ENCODE results near the gene CKS1B. TPM values are rescaled to one million over a fixed set of nuclear protein-coding genes. Genes with fewer than 3 reads are reported as not detected.
A peak's percentile ranks its signal among the peaks of the same experiment; 100 is the strongest.

The CKS1B gene
- total RNA-seq, 1 experiment from 2014 or later: 259 TPM

- Mint-ChIP-seq H3K9me3 (ENCODE audit: unreplicated experiment) (no peaks in the 10 kb centered on the region), H3K4me3 (ENCODE audit: unreplicated experiment) (peak within 1 kb of the TSS; percentile 87), H3K4me1 (ENCODE audit: low read depth, unreplicated experiment) (peaks cover 17% of the 10 kb centered on the region), H3K36me3 (ENCODE audit: insufficient read depth, unreplicated experiment) (peaks cover 23% of the 10 kb centered on the region), H3K27ac (ENCODE audit: unreplicated experiment) (peak within 1 kb of the TSS; percentile 99), H3K27me3 (ENCODE audit: insufficient read depth, unreplicated experiment) (no peaks in the 10 kb centered on the region)
- POLR2A ChIA-PET: interaction anchor here (0.5 to 1.7 kb wide), 9 partner anchors 19 to 377 kb away, joined by 3 to 21 read pairs (median 5); partner anchors contain the start of genes ADAM15, PBXIP1 and PYGO2
- intact Hi-C loops (cut with micrococcal nuclease; ENCODE audit: unreplicated experiment): loop anchor here (1.0 to 2.0 kb wide), 2 partner anchors 38 to 58 kb away; partner anchors contain the start of gene CKS1B
- TF ChIP-seq CTCF (IDR thresholded peaks at IDR 0.05; ENCODE audit: insufficient read depth in 1 of 2, low read depth in 1 of 2, low read length in 1 of 2, severe bottlenecking in 1 of 2, unreplicated experiment in 1 of 2): peak in 1 of 2 experiments; percentile 62
- H3K4me1 ChIP-seq: peaks cover 6% of the 10 kb centered on the region
- peak; percentile 97 to 98 for DNase-seq
- peak within 1 kb of the TSS; percentile 72 for H3K4me3 ChIP-seq (ENCODE audit: low read depth, low read length)
- no peaks in the 10 kb centered on the region for H3K36me3 ChIP-seq (ENCODE audit: control insufficient read depth, insufficient read depth, low read length)
- CTCF ChIA-PET: interaction anchor here (0.6 to 2.1 kb wide), 13 partner anchors 15 to 377 kb away, joined by 3 to 12 read pairs (median 3); partner anchors contain the start of genes ADAM15, LENEP, PBXIP1 and SHC1
- H3K27me3 ChIP-seq (replicated peaks; ENCODE audit: control insufficient read depth, insufficient read depth, low read length): no peaks in the 10 kb centered on the region
- no TSS peak for BruUV-seq (replicated peaks)
- no peaks in the 10 kb centered on the region for H3K9me3 ChIP-seq
These were observed 37.9 kb upstream of the CKS1B start, which contains the start of gene PMVK for GRCh38 chr1:154936555-154937084. Gene PMVK (minus strand): TSS chr1:154936719. CDS start chr1:154936685, 34 bp downstream.

GRCh38 chr1:154937085-154937987 lies 37.1 kb upstream of the CKS1B start:
- Histone ChIP-seq H3K27me3 (replicated peaks; ENCODE audit: control insufficient read depth, insufficient read depth, low read length) (no peaks in the 10 kb centered on the region), H3K4me1 (peaks cover 6% of the 10 kb centered on the region), H3K9me3 (no peaks in the 10 kb centered on the region), H3K4me3 (ENCODE audit: low read depth, low read length) (peak overlapping the region; percentile 72), H3K36me3 (ENCODE audit: control insufficient read depth, insufficient read depth, low read length) (no peaks in the 10 kb centered on the region)
- Mint-ChIP-seq H3K27ac (ENCODE audit: unreplicated experiment) (peak overlapping the region; percentile 99), H3K9me3 (ENCODE audit: unreplicated experiment) (no peaks in the 10 kb centered on the region), H3K4me3 (ENCODE audit: unreplicated experiment) (peak overlapping the region; percentile 87), H3K27me3 (ENCODE audit: insufficient read depth, unreplicated experiment) (no peaks in the 10 kb centered on the region), H3K4me1 (ENCODE audit: low read depth, unreplicated experiment) (peaks cover 17% of the 10 kb centered on the region), H3K36me3 (ENCODE audit: insufficient read depth, unreplicated experiment) (peaks cover 23% of the 10 kb centered on the region)
- TSS peak; percentile 98 for BruUV-seq (replicated peaks)
- peak in 1 of 2 experiments; percentile 11 for TF ChIP-seq CTCF (IDR thresholded peaks at IDR 0.05; ENCODE audit: insufficient read depth in 1 of 2, low read depth in 1 of 2, low read length in 1 of 2, severe bottlenecking in 1 of 2, unreplicated experiment in 1 of 2)
- ChIA-PET POLR2A (interaction anchor here (0.5 to 1.7 kb wide), 7 partner anchors 19 to 80 kb away, joined by 3 to 21 read pairs (median 5); partner anchors contain the start of genes PBXIP1 and PYGO2), CTCF (interaction anchor here (0.8 to 2.1 kb wide), 11 partner anchors 16 to 378 kb away, joined by 3 to 12 read pairs (median 3); partner anchors contain the start of genes ADAM15, LENEP, PBXIP1 and SHC1)
- intact Hi-C loops (cut with micrococcal nuclease; ENCODE audit: unreplicated experiment): loop anchor here (2.0 kb wide), 1 partner anchor 59 kb away; no protein-coding TSS in a partner anchor
- DNase-seq: peak; percentile 88 to 91

- H3K4me3 ChIP-seq (ENCODE audit: low read depth, low read length): peak overlapping the region; percentile 72
- Mint-ChIP-seq H3K4me1 (ENCODE audit: low read depth, unreplicated experiment) (peaks cover 17% of the 10 kb centered on the region), H3K27ac (ENCODE audit: unreplicated experiment) (peak overlapping the region; percentile 99), H3K9me3 (ENCODE audit: unreplicated experiment) (no peaks in the 10 kb centered on the region), H3K27me3 (ENCODE audit: insufficient read depth, unreplicated experiment) (no peaks in the 10 kb centered on the region), H3K36me3 (ENCODE audit: insufficient read depth, unreplicated experiment) (peaks cover 23% of the 10 kb centered on the region), H3K4me3 (ENCODE audit: unreplicated experiment) (peak overlapping the region; percentile 87)
- H3K9me3 ChIP-seq: no peaks in the 10 kb centered on the region
- intact Hi-C loops (cut with micrococcal nuclease; ENCODE audit: unreplicated experiment): loop anchor here (2.0 kb wide), 1 partner anchor 59 kb away; no protein-coding TSS in a partner anchor
- POLR2A ChIA-PET: interaction anchor here (1.1 kb wide), 1 partner anchor 36 kb away, joined by 4 read pairs; no protein-coding TSS in a partner anchor
- H3K4me1 ChIP-seq: peaks cover 6% of the 10 kb centered on the region
- CTCF ChIA-PET: no interaction called here
- H3K36me3 ChIP-seq (ENCODE audit: control insufficient read depth, insufficient read depth, low read length): no peaks in the 10 kb centered on the region
- no TSS peak for BruUV-seq (replicated peaks)
- no peaks in the 10 kb centered on the region for H3K27me3 ChIP-seq (replicated peaks; ENCODE audit: control insufficient read depth, insufficient read depth, low read length)
- TF ChIP-seq CTCF (IDR thresholded peaks at IDR 0.05; ENCODE audit: insufficient read depth in 1 of 2, low read depth in 1 of 2, low read length in 1 of 2, severe bottlenecking in 1 of 2, unreplicated experiment in 1 of 2): no peak
- no peak for DNase-seq
These were observed 36.5 kb upstream of the CKS1B start for GRCh38 chr1:154937988-154938386.
